DOHH2 (cell line): ENCODE measurements around the gene SIGLEC9.

Experiments
- H3F3A ChIP-seq: fragments of 200-600 bp; sonication (generic), shearing (Covaris generic); 2 replicates; pipeline ENCODE4 v1.6.0; 2016; ENCODE audit warnings: antibody characterized with exemption, mild to moderate bottlenecking; ENCODE audit not compliant: control insufficient read depth, insufficient read depth
- H3K27ac ChIP-seq: fragments of 200-600 bp; sonication (generic); 2 replicates; pipeline ENCODE4 v1.5.1; 2014; ENCODE audit warnings: low read depth, mild to moderate bottlenecking, low read length, moderate library complexity
- H3K27me3 ChIP-seq: fragments of 200-600 bp; sonication (generic); 2 replicates; pipeline ENCODE4 v1.6.1; 2014; ENCODE audit warnings: mild to moderate bottlenecking, low read length, mixed read lengths; ENCODE audit not compliant: control insufficient read depth
- H3K36me3 ChIP-seq: fragments of 200-600 bp; sonication (generic); 2 replicates; pipeline ENCODE4 v1.6.1; 2014; ENCODE audit warnings: mild to moderate bottlenecking, low read length, moderate library complexity, mixed read lengths; ENCODE audit not compliant: control insufficient read depth
- H3K4me1 ChIP-seq: fragments of 200-600 bp; sonication (generic); 2 replicates; pipeline ENCODE4 v1.6.1; 2014; ENCODE audit warnings: mild to moderate bottlenecking, low read length, mixed read lengths; ENCODE audit not compliant: control insufficient read depth
- H3K4me2 ChIP-seq: fragments of 200-600 bp; sonication (generic); 2 replicates; pipeline ENCODE4 v1.6.0; 2014; ENCODE audit warnings: mild to moderate bottlenecking, low read length, moderate library complexity
- H3K4me3 ChIP-seq: fragments of 200-600 bp; sonication (generic); 2 replicates; pipeline ENCODE4 v1.5.1; 2014; ENCODE audit warnings: mild to moderate bottlenecking, low read length, mixed read lengths
- H3K79me2 ChIP-seq: fragments of 200-600 bp; sonication (generic); 2 replicates; pipeline ENCODE4 v1.6.1; 2014; ENCODE audit warnings: mild to moderate bottlenecking, low read length, mixed read lengths; ENCODE audit not compliant: control insufficient read depth
- H3K9me2 ChIP-seq: fragments of 200-600 bp; sonication (generic); replicated peaks from 2 replicates; pipeline ENCODE4 v1.6.1; 2014; ENCODE audit warnings: mild to moderate bottlenecking, low read length, mixed read lengths; ENCODE audit not compliant: control insufficient read depth
- H3K9me3 ChIP-seq: fragments of 200-600 bp; sonication (generic); 2 replicates; pipeline ENCODE4 v1.6.1; 2014; ENCODE audit warnings: antibody characterized with exemption, low read length, mixed read lengths; ENCODE audit not compliant: control insufficient read depth, insufficient read depth
- H4K20me1 ChIP-seq: fragments of 200-600 bp; sonication (generic); 2 replicates; pipeline ENCODE4 v1.6.0; 2014; ENCODE audit warnings: low read depth, mild to moderate bottlenecking, antibody characterized with exemption, low read length, moderate library complexity; ENCODE audit not compliant: control insufficient read depth, insufficient read depth
- EZH2phosphoT487 ChIP-seq: fragments of 200-600 bp; sonication (generic); IDR thresholded peaks from 2 replicates; pipeline ENCODE4 v1.6.1; 2017; ENCODE audit warnings: borderline replicate concordance, mild to moderate bottlenecking, antibody characterized with exemption, low read length, moderate library complexity, mixed read lengths
- TF ChIP-seq, protein P1 (sequence below): fragments of 200-600 bp; sonication (generic); IDR thresholded peaks from one replicate; pipeline ENCODE4 v1.5.1; 2014; ENCODE audit warnings: antibody characterized with exemption, mild to moderate bottlenecking, low read depth, low read length; ENCODE audit not compliant: poor library complexity, severe bottlenecking

Gene SIGLEC9

DNA sequence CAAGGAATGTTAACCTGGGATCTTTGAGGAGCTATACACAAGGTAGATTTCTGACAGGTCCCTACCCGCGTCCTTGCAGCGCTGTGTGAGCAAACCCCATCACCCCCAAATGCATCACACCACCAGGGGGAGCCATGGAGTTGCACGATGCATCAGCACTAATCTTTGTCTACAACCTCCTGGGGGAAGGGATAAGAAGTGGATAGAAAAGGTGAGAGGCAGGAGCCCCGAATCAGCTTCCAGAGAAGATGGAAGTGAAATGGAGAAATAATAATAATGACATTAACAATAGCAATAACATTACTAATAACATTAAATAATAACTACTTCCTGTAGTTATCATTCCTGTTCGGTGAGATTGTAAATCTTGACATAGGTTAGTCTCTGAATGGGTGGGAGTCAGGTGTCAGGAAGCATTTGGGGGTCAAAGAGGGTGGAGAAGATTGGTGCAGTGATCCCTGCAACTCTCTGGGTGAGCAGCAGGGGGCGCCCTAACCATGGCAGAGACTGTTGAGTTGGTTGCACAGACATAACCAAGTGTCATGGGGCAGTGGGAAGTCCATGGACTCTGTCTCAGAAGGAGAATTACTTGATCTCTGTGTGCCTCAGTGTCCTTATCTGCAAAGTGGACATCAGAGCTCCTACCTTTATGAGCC is 33.9 kb downstream of the SIGLEC9 start:
- Histone ChIP-seq H3K27ac (no peak overlapping the region), H3K4me3 (0 out of 2 replicates have a peak overlapping the region, but pooled peaks have one; percentile 17), H3K36me3 (no peaks in the 10 kb centered on the region), H4K20me1 (no peaks in the 10 kb centered on the region), H3K4me1 (peaks cover 22% of the 10 kb centered on the region), H3K9me2 (no peaks in the 10 kb centered on the region), H3K79me2 (no peaks in the 10 kb centered on the region), H3F3A (no peaks in the 10 kb centered on the region), H3K4me2 (peak overlapping the region; percentile 44; the same call in 1 of the 2 replicates), H3K9me3 (no peaks in the 10 kb centered on the region), H3K27me3 (0 out of 2 replicates have a peak, but pooled peaks cover 2% of the 10 kb centered on the region)
- TF ChIP-seq, protein P1, sequence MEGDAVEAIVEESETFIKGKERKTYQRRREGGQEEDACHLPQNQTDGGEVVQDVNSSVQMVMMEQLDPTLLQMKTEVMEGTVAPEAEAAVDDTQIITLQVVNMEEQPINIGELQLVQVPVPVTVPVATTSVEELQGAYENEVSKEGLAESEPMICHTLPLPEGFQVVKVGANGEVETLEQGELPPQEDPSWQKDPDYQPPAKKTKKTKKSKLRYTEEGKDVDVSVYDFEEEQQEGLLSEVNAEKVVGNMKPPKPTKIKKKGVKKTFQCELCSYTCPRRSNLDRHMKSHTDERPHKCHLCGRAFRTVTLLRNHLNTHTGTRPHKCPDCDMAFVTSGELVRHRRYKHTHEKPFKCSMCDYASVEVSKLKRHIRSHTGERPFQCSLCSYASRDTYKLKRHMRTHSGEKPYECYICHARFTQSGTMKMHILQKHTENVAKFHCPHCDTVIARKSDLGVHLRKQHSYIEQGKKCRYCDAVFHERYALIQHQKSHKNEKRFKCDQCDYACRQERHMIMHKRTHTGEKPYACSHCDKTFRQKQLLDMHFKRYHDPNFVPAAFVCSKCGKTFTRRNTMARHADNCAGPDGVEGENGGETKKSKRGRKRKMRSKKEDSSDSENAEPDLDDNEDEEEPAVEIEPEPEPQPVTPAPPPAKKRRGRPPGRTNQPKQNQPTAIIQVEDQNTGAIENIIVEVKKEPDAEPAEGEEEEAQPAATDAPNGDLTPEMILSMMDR, result peak; percentile 90
- TF ChIP-seq EZH2phosphoT487, result no peak

DNA sequence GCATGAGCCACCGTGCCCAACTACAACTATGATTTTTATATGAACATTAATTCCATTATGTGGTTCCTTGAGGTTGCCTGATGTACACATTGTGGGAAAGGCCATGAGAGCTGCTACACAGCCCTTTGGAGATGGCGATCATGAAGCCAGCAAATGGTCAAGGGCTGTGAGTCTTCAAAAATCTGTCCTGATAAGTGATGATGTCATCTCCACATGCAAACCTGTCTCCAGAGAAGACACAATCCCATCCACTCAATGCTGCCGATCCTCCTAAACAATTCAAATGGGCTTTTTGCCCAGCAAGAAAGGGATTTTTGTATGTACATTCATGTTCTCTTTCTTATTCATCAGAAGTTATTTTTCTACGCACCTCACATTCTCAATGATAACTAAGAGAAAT is 35.0 kb downstream of the SIGLEC9 start:
- no peak for TF ChIP-seq EZH2phosphoT487
- TF ChIP-seq, protein P1, result no peak
- Histone ChIP-seq H3K79me2 (no peaks in the 10 kb centered on the region), H3K4me2 (no peak overlapping the region), H3K9me2 (no peaks in the 10 kb centered on the region), H3K27me3 (0 out of 2 replicates have a peak, but pooled peaks cover 2% of the 10 kb centered on the region), H4K20me1 (no peaks in the 10 kb centered on the region), H3K4me1 (peaks cover 22% of the 10 kb centered on the region), H3F3A (no peaks in the 10 kb centered on the region), H3K4me3 (no peak overlapping the region), H3K36me3 (no peaks in the 10 kb centered on the region), H3K9me3 (no peaks in the 10 kb centered on the region), H3K27ac (no peak overlapping the region)

DNA sequence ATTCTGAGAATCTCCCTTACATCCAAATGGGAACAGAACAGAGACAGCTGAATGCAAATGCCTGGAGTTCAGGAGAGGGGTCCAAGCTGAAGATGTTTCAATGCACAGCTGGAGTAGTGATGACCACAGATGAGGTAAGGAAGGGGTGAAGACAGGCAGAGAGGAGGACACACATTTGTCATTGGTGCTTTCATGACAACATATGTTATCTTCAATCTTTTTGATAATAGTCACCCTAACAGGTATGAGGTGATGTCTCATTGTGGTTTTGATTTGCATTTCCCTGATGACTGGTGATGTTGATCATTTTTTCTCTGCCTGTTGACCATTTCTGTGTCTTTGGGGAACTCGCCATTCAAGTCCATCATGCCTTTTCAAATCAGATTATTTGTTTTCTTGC is 36.6 kb downstream of the SIGLEC9 start:
- no peaks in the 10 kb centered on the region for H3F3A ChIP-seq
- H3K27ac ChIP-seq, result no peak overlapping the region
- H3K4me2 ChIP-seq, result 0 out of 2 replicates have a peak overlapping the region, but pooled peaks have one; percentile 9
- H3K9me2 ChIP-seq, result no peaks in the 10 kb centered on the region
- peaks cover 22% of the 10 kb centered on the region for H3K4me1 ChIP-seq
- no peak overlapping the region for H3K4me3 ChIP-seq
- no peak for TF ChIP-seq EZH2phosphoT487
- TF ChIP-seq, protein P1, result no peak
- peaks cover 9% of the 10 kb centered on the region for H3K27me3 ChIP-seq
- no peaks in the 10 kb centered on the region for H3K79me2 ChIP-seq
- no peaks in the 10 kb centered on the region for H3K36me3 ChIP-seq
- no peaks in the 10 kb centered on the region for H4K20me1 ChIP-seq
- H3K9me3 ChIP-seq, result no peaks in the 10 kb centered on the region
